H1 (cell line): ENCODE measurements around the gene PGLYRP1. TPM values are rescaled to one million over a fixed set of nuclear protein-coding genes. Genes with fewer than 3 reads are reported as not detected.

ENCODE experiments used
- CTCF ChIA-PET: fragments of 300-600 bp; sonication (Branson Sonifier 250); formaldehyde crosslinking; loops from one replicate; lab custom pipeline; 2021; ENCODE audit not compliant: partially characterized antibody; lab: Charles Lee
- POLR2A ChIA-PET: fragments of 300-600 bp; sonication (Branson Sonifier 250); formaldehyde crosslinking; loops from one replicate; lab custom pipeline; 2021; ENCODE audit warnings: inconsistent platforms; ENCODE audit not compliant: partially characterized antibody; lab: Charles Lee
- DNase-seq, 2 experiments: peaks; one replicate each; pipeline versions ENCODE4 v3.0.0 to v3.0.0-alpha.2; 2010 to 2022; ENCODE audit warnings: low spot score in 2 of 2, low read depth in 1 of 2, mixed read lengths in 1 of 2
- FAIRE-seq: peaks from 2 replicates; lab custom pipeline; 2011; peaks lifted over from hg19 to GRCh38; lab: Jason Lieb, UNC
- H2AFZ ChIP-seq: 2 replicates; pipeline ENCODE4 v1.8.1; 2012; ENCODE audit warnings: low read length, inconsistent platforms
- H2AK5ac ChIP-seq: 2 replicates; pipeline ENCODE4 v1.6.1; 2013; ENCODE audit warnings: low read depth, low read length
- H2BK120ac ChIP-seq: replicated peaks from 2 replicates; pipeline ENCODE3; 2013; ENCODE audit warnings: low read depth, low read length, inconsistent platforms
- H2BK12ac ChIP-seq: 2 replicates; pipeline ENCODE4 v1.6.1; 2013; ENCODE audit warnings: low read depth, low read length
- H2BK15ac ChIP-seq: 2 replicates; pipeline ENCODE4 v1.6.1; 2013; ENCODE audit warnings: low read length
- H2BK20ac ChIP-seq: 2 replicates; pipeline ENCODE4 v1.6.1; 2013; ENCODE audit warnings: low read length
- H2BK5ac ChIP-seq: 2 replicates; pipeline ENCODE4 v1.6.1; 2013; ENCODE audit warnings: low read depth, low read length
- H3K14ac ChIP-seq: 2 replicates; pipeline ENCODE4 v1.6.1; 2013; ENCODE audit warnings: inconsistent platforms; ENCODE audit not compliant: insufficient read length
- H3K18ac ChIP-seq: 2 replicates; pipeline ENCODE4 v1.6.1; 2013; ENCODE audit warnings: low read length; ENCODE audit errors: extremely low read depth
- H3K23ac ChIP-seq: 2 replicates; pipeline ENCODE4 v1.6.1; 2013; ENCODE audit warnings: inconsistent platforms; ENCODE audit not compliant: insufficient read length
- H3K23me2 ChIP-seq: 2 replicates; pipeline ENCODE4 v1.6.1; 2013; ENCODE audit warnings: low read depth, low read length
- H3K27ac ChIP-seq: 2 replicates; pipeline ENCODE4 v1.6.1; 2011; ENCODE audit warnings: low read depth, low read length, inconsistent platforms
- H3K27me3 ChIP-seq, 4 experiments: replicated peaks in 1 of 4; 1 replicate in 1 of 4; 2 replicates in 3 of 4; pipeline versions ENCODE4 v1.6.1 to v1.8.1; 2011 to 2013; ENCODE audit warnings: low read length in 3 of 4, mild to moderate bottlenecking in 3 of 4, inconsistent platforms in 2 of 4, mixed read lengths in 2 of 4, moderate library complexity in 1 of 4; ENCODE audit not compliant: control insufficient read depth in 3 of 4, insufficient read depth in 3 of 4; ENCODE audit errors: extremely low read depth in 1 of 4
- H3K36me3 ChIP-seq, 4 experiments: 2 replicates each; pipeline versions ENCODE4 v1.6.1 to v1.8.1; 2011 to 2013; ENCODE audit warnings: mild to moderate bottlenecking in 4 of 4, low read length in 3 of 4, moderate library complexity in 2 of 4, control low read depth in 1 of 4, inconsistent platforms in 1 of 4; ENCODE audit not compliant: insufficient read depth in 4 of 4, control insufficient read depth in 2 of 4
- H3K4ac ChIP-seq: replicated peaks from 2 replicates; pipeline ENCODE3; 2013; ENCODE audit warnings: low read length, low read depth, mixed read lengths, inconsistent platforms; ENCODE audit not compliant: insufficient read length
- H3K4me1 ChIP-seq, 4 experiments: replicated peaks in 1 of 4; 1 replicate in 1 of 4; 2 replicates in 3 of 4; pipeline versions ENCODE4 v1.6.1 to v1.8.1; 2011 to 2013; ENCODE audit warnings: low read length in 3 of 4, inconsistent platforms in 2 of 4, mixed read lengths in 1 of 4; ENCODE audit not compliant: insufficient read depth in 4 of 4, control insufficient read depth in 3 of 4
- H3K4me2 ChIP-seq, 2 experiments: 2 replicates each; pipeline versions ENCODE4 v1.6.1 to v1.8.1; 2011 to 2013; ENCODE audit warnings: low read depth in 2 of 2, low read length in 2 of 2, control low read depth in 1 of 2, inconsistent platforms in 1 of 2, mild to moderate bottlenecking in 1 of 2; ENCODE audit not compliant: insufficient read depth in 1 of 2
- H3K4me3 ChIP-seq, 4 experiments: fragments of 200-600, 300-600 bp in 1 of 4; sonication (generic), shearing (Covaris generic), sonication (Bioruptor Twin) in 1 of 4; 2 replicates each; pipeline versions ENCODE4 v1.5.1 to v1.8.1; 2011 to 2016; ENCODE audit warnings: low read length in 4 of 4, low read depth in 3 of 4, control low read depth in 2 of 4, inconsistent platforms in 2 of 4, mild to moderate bottlenecking in 2 of 4, mixed read lengths in 1 of 4, moderate library complexity in 1 of 4; ENCODE audit not compliant: insufficient read depth in 2 of 4; ENCODE audit errors: extremely low read depth in 1 of 4
- H3K56ac ChIP-seq: replicated peaks from 2 replicates; pipeline ENCODE3; 2013; ENCODE audit warnings: low read depth, mild to moderate bottlenecking, mixed read lengths, low read length, inconsistent platforms; ENCODE audit not compliant: insufficient read length
- H3K79me1 ChIP-seq: 2 replicates; pipeline ENCODE4 v1.6.1; 2013; ENCODE audit warnings: low read depth, low read length, control low read depth
- H3K79me2 ChIP-seq, 2 experiments: 2 replicates each; pipeline versions ENCODE4 v1.6.1 to v1.8.1; 2012 to 2013; ENCODE audit warnings: low read length in 2 of 2, mild to moderate bottlenecking in 2 of 2, inconsistent platforms in 1 of 2; ENCODE audit not compliant: insufficient read depth in 2 of 2, control insufficient read depth in 1 of 2
- H3K9ac ChIP-seq, 4 experiments: replicated peaks in 1 of 4; 1 replicate in 1 of 4; 2 replicates in 3 of 4; pipeline versions ENCODE4 v1.6.1 to v1.8.1; 2011 to 2013; ENCODE audit warnings: low read depth in 3 of 4, low read length in 3 of 4, control low read depth in 2 of 4, mild to moderate bottlenecking in 2 of 4, moderate library complexity in 2 of 4, inconsistent platforms in 1 of 4; ENCODE audit errors: extremely low read depth in 1 of 4
- H3K9me3 ChIP-seq, 2 experiments: 2 replicates each; pipeline versions ENCODE4 v1.6.1 to v1.8.1; 2012 to 2013; ENCODE audit warnings: mild to moderate bottlenecking in 2 of 2, moderate library complexity in 2 of 2, control low read depth in 1 of 2, inconsistent platforms in 1 of 2, low read depth in 1 of 2, low read length in 1 of 2, mixed read lengths in 1 of 2; ENCODE audit not compliant: insufficient read depth in 2 of 2
- H4K20me1 ChIP-seq, 2 experiments: replicated peaks in 1 of 2; 2 replicates each; pipeline versions ENCODE3 to v1.8.1; 2011 to 2013; ENCODE audit warnings: inconsistent platforms in 2 of 2, low read length in 2 of 2, mild to moderate bottlenecking in 1 of 2; ENCODE audit not compliant: insufficient read depth in 2 of 2, control insufficient read depth in 1 of 2
- H4K5ac ChIP-seq: 2 replicates; pipeline ENCODE4 v1.6.1; 2013; ENCODE audit warnings: low read length, low read depth, mixed read lengths, inconsistent platforms; ENCODE audit not compliant: insufficient read length
- H4K8ac ChIP-seq: 2 replicates; pipeline ENCODE4 v1.8.0; 2013; ENCODE audit warnings: mild to moderate bottlenecking, moderate library complexity, low read length, inconsistent platforms; ENCODE audit not compliant: insufficient read depth; ENCODE audit errors: extremely low read depth
- H4K91ac ChIP-seq: replicated peaks from 2 replicates; pipeline ENCODE3; 2013; ENCODE audit warnings: low read length, mixed read lengths, inconsistent platforms; ENCODE audit not compliant: insufficient read length
- EZH2 ChIP-seq: fragments of 200-600 bp; sonication (generic); IDR thresholded peaks from 2 replicates; pipeline ENCODE4 v1.7.1; 2012; ENCODE audit warnings: low read depth, mild to moderate bottlenecking, moderate library complexity, low read length, inconsistent platforms; ENCODE audit not compliant: severe bottlenecking
- USF2 ChIP-seq: IDR thresholded peaks from 2 replicates; pipeline ENCODE4 v1.6.1; 2011; ENCODE audit warnings: low read length, improper control_type of control experiment
- WGBS, 2 experiments: shearing (Covaris generic) in 1 of 2; methylation state at CpG; one replicate each; pipeline versions ENCODE4 v1.1.6 to v1.1.7; 2013 to 2015; ENCODE audit warnings: low lambda C conversion rate in 2 of 2, mixed read lengths in 2 of 2, inconsistent platforms in 1 of 2, low coverage in 1 of 2, missing lambda C conversion rate in 1 of 2; ENCODE audit not compliant: insufficient replicate concordance in 2 of 2, insufficient coverage in 1 of 2, insufficient read length in 1 of 2; ENCODE audit errors: extremely low coverage in 1 of 2, missing lambda C conversion rate in 1 of 2; 5-methylcytosine and 5-hydroxymethylcytosine counted together
- polyA plus RNA-seq, 7 experiments: library from polyadenylated mRNA; depleted of rRNA in 3 of 7; stranded (reverse) in 5 of 7; unstranded in 2 of 7; fragments of >200 nt in 5 of 7; fragments of 200-250 nt in 2 of 7; gene quantifications; 1 replicate in 5 of 7; 2 replicates in 1 of 7; 4 replicates in 1 of 7; pipeline versions ENCODE4 v1.2.1 to v1.2.3, GENCODE V29; 2011 to 2013; ENCODE audit warnings: missing spikeins in 2 of 7, mixed read lengths in 2 of 7
- total RNA-seq: library from RNA; stranded (reverse); fragmentation: NEBNext Ultra II Directional; extraction: Animal tissue kit (Norgen Biotek cat#: 25700); gene quantifications from 2 replicates; pipeline ENCODE4 v1.2.1, GENCODE V29; 2021

Gene PGLYRP1
- total and polyA plus RNA-seq, 2 of the 8 experiments (the other 6 are each of a cell fraction or from before 2014, with no cell fraction given) = not detected

GRCh38 chr19:46052896-46053295 is 30.0 kb upstream of the PGLYRP1 start:
- H3K23ac ChIP-seq = no peak overlapping the region
- H4K20me1 ChIP-seq = no peaks in the 10 kb centered on the region
- H3K27me3 ChIP-seq = no peaks in the 10 kb centered on the region; a peak in 1 of 7 replicates
- H3K4me2 ChIP-seq = no peak overlapping the region
- no peak overlapping the region for H3K18ac ChIP-seq
- H4K91ac ChIP-seq = no peak overlapping the region
- H2BK15ac ChIP-seq = no peak overlapping the region
- no peak for FAIRE-seq
- ChIA-PET CTCF (interaction anchor here (1.3 to 6.6 kb wide), 2 partner anchors 25 to 29 kb away, joined by 7 to 31 read pairs; no protein-coding TSS in a partner anchor), POLR2A (interaction anchor here (0.6 kb wide), 1 partner anchor 17 kb away, joined by 3 read pairs; no protein-coding TSS in a partner anchor)
- no peak overlapping the region for H4K5ac ChIP-seq
- no peak overlapping the region for H3K56ac ChIP-seq
- H3K79me1 ChIP-seq = no peaks in the 10 kb centered on the region
- no peak overlapping the region for H3K9ac ChIP-seq
- no peaks in the 10 kb centered on the region for H3K23me2 ChIP-seq
- no peak for DNase-seq
- peaks cover 0 to 4% of the 10 kb centered on the region in 2 experiments; a peak in 1 of 4 replicates for H3K9me3 ChIP-seq
- H4K8ac ChIP-seq = no peak overlapping the region
- H3K36me3 ChIP-seq = no peaks in the 10 kb centered on the region
- 63% methylated on average over 4 of the region's 4 CpGs; no CpG with 5 or more reads in 1 of the 2 experiments for WGBS, 2 experiments
- H2BK120ac ChIP-seq = no peak overlapping the region
- no peaks in the 10 kb centered on the region for H3K79me2 ChIP-seq
- no peak overlapping the region for H3K4ac ChIP-seq
- TF ChIP-seq EZH2 = no peak
- TF ChIP-seq USF2 = no peak
- H2BK20ac ChIP-seq = no peak overlapping the region
- H3K14ac ChIP-seq = no peak overlapping the region
- H2AFZ ChIP-seq = no peak overlapping the region
- no peak overlapping the region for H3K27ac ChIP-seq
- H3K4me1 ChIP-seq = no peaks in the 10 kb centered on the region
- H2AK5ac ChIP-seq = no peak overlapping the region
- no peak overlapping the region for H2BK5ac ChIP-seq
- H2BK12ac ChIP-seq = no peak overlapping the region
- no peak overlapping the region for H3K4me3 ChIP-seq
